SH-SY5Y (cell line): ENCODE results near the gene FBXO38.

Source experiments
- GATA2 ChIP-seq: IDR thresholded peaks from 2 replicates; pipeline ENCODE4 v1.6.1; 2011; ENCODE audit warnings: mild to moderate bottlenecking, low read depth, low read length
- GATA3 ChIP-seq: IDR thresholded peaks from 2 replicates; pipeline ENCODE4 v1.6.1; 2011; ENCODE audit warnings: low read depth, mild to moderate bottlenecking, low read length, moderate library complexity

- no peak for TF ChIP-seq GATA2
- TF ChIP-seq GATA3, result no peak
These were observed 32.7 kb downstream of the FBXO38 start for GRCh38 chr5:148416416-148416815.
